Stomach (tissue), 4 donors: ENCODE results near the gene ARSA.
A peak's percentile ranks its signal among the peaks of the same experiment; 100 is the strongest.

Experiments used
- POLR2A ChIP-seq, 4 donors: fragments of 450-650 bp; IDR thresholded peaks; one replicate each; pipeline ENCODE4 v1.6.1; 2016; ENCODE audit warnings: antibody characterized with exemption in 4 of 4, control low read depth in 2 of 4, mild to moderate bottlenecking in 1 of 4, moderate library complexity in 1 of 4
- POLR2AphosphoS5 ChIP-seq, 3 donors: sonication (generic); formaldehyde crosslinking; IDR thresholded peaks; one replicate each; pipeline ENCODE4 v1.6.1; 2016; ENCODE audit warnings: antibody characterized with exemption in 3 of 3
- TF ChIP-seq, protein P1 (sequence below), 7 experiments: fragments of 450-650 bp in 4 of 7; fragments of 200-600 bp in 3 of 7; sonication (generic) in 3 of 7; IDR thresholded peaks; one replicate each; pipeline ENCODE4 v1.5.1; 2016 to 2019; ENCODE audit warnings: antibody characterized with exemption in 7 of 7, control low read depth in 2 of 7, mild to moderate bottlenecking in 1 of 7

DNA sequence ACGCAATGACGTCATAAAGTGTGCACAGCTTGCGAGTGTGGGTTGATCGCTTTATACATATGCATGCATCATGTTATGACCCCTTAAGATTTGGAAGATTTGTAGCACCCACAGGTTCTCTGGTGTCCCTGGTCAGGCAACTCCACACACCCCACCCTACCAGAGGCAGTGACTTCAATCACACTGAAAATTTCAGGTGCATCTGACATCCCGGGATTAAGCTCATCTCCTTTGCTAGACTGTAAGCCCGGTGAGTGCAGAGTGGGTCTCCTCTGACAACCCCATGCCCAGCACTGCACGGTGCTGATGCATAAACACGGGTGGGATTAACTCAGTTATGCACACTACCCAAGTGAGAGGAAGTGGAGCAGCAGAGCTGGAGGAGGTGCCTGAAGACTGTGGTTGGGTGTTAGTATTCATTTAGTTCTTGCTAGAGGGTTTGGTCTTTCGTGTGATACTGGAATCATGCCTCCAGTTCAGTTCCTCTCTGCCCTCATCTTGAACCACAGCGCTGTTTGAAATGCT, 6.5 kb downstream of the ARSA start:
- no peak for TF ChIP-seq POLR2A (IDR thresholded peaks at IDR 0.05)
- TF ChIP-seq, protein P1, sequence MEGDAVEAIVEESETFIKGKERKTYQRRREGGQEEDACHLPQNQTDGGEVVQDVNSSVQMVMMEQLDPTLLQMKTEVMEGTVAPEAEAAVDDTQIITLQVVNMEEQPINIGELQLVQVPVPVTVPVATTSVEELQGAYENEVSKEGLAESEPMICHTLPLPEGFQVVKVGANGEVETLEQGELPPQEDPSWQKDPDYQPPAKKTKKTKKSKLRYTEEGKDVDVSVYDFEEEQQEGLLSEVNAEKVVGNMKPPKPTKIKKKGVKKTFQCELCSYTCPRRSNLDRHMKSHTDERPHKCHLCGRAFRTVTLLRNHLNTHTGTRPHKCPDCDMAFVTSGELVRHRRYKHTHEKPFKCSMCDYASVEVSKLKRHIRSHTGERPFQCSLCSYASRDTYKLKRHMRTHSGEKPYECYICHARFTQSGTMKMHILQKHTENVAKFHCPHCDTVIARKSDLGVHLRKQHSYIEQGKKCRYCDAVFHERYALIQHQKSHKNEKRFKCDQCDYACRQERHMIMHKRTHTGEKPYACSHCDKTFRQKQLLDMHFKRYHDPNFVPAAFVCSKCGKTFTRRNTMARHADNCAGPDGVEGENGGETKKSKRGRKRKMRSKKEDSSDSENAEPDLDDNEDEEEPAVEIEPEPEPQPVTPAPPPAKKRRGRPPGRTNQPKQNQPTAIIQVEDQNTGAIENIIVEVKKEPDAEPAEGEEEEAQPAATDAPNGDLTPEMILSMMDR (IDR thresholded peaks at IDR 0.05): no peak
- TF ChIP-seq POLR2AphosphoS5 (IDR thresholded peaks at IDR 0.05): peak in 1 of 3 donors; percentile 39
